Activated T-cell treated with anti-CD3 and anti-CD28 coated beads, Interleukin-2, amount 50 U/mL, for 1 hour (primary cell): ENCODE data around the gene ABL1.

Source experiments
- DNase-seq: peaks from one replicate; pipeline ENCODE4 v3.0.0-alpha.2; 2020

ABL1 gene

DNA sequence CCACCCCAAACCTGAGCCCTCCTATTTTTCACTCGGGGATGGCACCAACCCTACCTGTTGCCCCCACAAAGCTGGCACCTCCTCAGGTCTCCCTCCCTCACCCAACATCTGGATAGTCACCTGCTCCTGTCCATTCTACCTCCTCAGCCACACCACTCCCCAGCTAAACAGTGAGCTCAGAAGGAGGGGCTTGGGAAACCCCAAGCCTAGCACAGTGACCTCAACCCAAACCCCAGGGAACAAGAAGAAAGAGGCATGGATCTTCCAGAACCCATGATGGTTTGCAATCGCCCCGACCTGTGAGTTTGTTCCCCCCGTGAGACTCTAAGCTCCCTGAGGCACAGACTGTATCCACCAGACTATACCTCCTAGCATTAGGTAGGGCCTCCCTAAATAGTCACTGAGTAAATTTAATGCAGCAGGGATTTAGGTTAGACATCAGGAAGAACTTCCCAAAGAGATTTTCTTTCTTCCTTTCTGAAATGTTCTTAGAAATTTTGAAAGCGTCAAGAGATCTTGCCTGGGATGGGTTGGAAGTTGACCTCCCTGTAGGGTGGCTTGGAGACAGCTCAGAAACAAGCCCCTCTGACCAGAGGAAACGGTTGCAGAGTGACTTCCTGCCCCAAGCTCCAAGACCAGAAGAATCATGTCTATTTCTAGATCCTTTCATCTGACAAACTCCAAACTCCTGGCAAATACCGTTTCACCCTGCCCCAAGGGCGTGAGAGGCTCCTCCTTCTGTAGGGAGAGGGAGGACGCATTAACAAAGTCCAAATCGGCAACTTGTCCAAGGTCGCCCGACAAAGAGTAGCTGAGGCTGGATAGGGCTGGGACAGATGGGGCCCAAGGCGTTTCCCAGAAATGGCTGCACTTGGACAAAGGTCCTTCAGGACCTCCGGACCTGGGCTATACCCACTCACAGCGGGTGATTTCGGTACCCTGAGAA is 99.9 kb downstream of the ABL1 start:
- no peak for DNase-seq

GRCh38 chr9:130935648-130936271 is 100.7 kb downstream of the ABL1 start:
- DNase-seq = no peak

GRCh38 chr9:130936285-130937117 is 101.4 kb downstream of the ABL1 start:
- no peak for DNase-seq
